HT1080 (cell line): ENCODE results near the gene NFAM1. TPM values are rescaled to one million over a fixed set of nuclear protein-coding genes. Genes with fewer than 3 reads are reported as not detected.
A peak's percentile ranks its signal among the peaks of the same experiment; 100 is the strongest.

Source experiments
- DNase-seq: peaks from one replicate; pipeline ENCODE4 v3.0.0-alpha.2; 2015; ENCODE audit warnings: low read depth
- total RNA-seq: library from RNA; depleted of rRNA; stranded (reverse); fragments of >200 nt; shearing (Covaris generic); gene quantifications from 2 replicates; pipeline ENCODE4 v1.2.3, GENCODE V29; 2014

The NFAM1 gene
- total RNA-seq, 1 experiment from 2014 or later: not detected

DNA sequence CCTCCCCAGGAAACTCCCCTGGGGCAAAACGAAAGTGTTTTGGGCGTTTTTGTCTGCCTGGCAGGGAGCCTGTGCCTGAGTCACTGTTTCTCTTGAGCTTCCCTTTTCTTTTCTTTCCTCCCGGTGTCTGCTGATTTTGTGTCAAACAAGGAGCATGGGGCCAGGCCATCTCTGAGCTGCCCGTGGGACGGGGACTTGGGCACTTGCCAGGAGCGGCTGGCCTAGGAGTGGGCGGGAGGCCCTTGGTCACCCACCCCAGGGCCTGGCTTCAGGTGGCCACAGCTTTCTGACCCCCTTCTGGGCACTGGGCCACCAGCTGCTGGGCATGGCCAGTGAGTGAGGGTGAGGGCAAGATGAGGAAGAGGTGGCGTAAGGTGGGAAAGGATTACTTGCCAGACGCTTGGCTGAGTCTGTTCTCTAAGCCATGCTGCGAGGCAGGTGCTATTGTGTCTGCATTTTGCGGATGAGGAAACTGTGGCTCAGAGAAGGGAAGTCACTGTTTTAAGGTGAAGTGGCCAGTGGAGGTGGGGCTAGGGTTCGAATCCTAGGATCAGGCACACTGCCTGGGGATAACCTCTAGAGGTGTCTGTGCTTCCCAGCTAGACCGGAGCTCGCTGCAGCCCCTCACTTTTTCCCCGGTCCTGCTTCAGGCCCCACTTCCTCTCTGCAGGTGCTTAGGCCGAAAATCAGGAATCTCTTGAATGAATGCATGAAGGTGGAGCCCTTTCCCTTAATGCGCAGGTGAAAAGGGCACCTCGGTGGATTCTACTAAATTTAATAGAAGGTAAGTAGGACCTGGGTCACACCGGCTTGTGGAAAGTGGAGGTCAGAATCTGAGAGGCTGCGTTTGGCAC, 7.8 kb upstream of the NFAM1 start:
- DNase-seq: peak; percentile 15

GRCh38 chr22:42439021-42439567, 6.9 kb upstream of the NFAM1 start:
- no peak for DNase-seq

DNA sequence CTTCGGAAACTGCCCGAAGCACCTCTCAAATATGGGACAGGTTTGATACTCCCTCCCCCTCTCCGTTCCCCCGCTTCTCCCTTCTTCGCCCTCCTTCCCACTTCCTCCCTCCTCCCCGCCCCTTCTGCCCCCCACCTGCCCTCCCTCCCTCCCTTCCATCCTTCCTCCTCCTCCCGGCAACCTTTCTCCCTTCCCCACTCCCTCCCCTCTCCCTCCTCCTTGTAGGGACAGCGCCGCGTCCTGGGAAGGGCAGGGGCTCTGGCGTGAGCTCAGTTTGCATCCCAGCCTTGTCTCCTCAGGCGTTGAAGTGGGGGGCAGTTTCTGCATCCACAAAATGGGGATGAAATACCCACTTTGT, 6.1 kb upstream of the NFAM1 start:
- no peak for DNase-seq

GRCh38 chr22:42437488-42438292, 5.5 kb upstream of the NFAM1 start:
- DNase-seq: peak; percentile 56

DNA sequence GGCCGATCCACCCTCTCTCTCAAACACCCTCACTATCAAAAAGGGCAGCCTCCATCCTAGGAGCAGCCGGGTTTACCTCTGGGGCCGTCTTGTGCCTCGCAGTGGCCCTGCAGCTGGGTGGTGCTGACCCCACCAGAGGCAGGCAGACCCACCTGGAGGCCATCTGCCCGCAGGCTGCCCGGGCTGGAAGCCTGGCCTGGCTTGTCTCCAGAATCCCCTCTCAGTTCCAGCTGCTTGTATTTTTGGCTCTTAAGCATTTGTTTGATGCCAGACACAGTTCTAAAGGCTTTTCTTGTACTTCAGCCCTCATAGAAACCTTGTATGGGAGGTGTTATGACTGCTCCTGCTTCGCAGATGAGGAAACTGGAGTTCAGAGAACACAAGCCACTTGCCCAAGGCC, 4.2 kb upstream of the NFAM1 start:
- DNase-seq: no peak

- no peak for DNase-seq
Observed at GRCh38 chr22:42434748-42435425, 2.7 kb upstream of the NFAM1 start.

DNA sequence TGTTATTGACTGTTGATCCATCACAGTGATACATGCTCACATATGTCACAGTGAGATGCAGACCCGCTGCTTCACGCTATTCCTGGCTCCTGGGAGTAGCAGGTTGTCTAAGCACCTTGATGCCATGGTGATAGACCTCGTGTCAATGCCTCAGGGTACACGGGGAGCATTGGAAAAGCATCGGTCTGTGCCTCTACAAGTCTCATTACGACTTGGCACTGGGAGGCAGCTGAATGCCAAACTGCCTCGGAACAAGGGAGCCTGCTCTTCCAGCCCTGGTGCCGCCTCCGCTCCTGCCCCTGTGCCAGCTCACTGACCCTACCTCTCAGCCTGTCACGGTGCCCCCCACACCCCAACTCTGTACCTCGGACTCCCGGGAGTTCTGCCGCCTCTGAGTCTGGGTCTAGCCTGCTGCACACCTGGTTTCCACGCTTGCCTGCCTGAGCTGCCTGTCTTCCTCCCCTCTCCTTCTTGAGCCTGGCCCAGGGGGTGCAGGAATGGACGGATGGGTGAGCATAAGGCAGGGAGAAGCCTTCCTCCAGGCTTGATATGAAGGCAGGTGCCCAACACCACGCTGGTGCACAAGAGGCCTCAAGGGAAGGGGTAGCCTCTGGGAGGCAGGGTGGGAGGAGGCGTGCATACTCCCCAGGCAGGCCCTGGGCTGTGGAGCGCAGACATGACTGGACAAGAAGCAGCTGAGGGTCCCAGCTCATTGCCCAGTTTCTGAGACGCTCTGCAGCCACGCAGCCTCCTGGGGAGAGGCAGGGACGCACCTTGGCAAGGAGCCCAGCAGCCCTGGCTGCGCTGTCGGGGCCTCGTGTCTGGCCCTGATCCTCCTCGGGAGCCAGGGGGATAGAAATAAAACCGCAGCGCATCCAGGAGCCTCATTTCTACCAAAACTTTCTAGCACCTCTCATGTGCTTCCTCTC, 1.8 kb upstream of the NFAM1 start:
- DNase-seq: no peak

DNA sequence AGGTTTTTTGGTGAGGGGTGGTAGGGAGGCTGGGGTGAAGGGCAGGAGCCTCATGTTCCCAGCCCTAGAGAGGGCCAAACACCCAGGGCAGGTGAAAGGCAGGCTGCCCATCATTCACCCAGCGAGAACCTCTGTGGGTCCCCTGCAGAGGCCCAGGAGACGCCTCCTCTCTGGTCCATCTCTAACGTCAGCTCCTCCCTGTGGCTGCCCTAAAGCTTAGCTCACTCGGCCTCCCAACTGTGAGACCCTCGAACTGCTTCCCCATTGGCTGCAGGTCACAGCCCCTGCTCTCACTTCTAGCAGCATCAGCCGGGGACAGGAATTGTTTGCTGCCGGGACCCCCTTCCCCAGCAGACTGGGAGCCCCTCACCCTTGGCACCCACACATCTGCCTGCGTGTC, 615 bp upstream of the NFAM1 start:
- DNase-seq: no peak

DNA sequence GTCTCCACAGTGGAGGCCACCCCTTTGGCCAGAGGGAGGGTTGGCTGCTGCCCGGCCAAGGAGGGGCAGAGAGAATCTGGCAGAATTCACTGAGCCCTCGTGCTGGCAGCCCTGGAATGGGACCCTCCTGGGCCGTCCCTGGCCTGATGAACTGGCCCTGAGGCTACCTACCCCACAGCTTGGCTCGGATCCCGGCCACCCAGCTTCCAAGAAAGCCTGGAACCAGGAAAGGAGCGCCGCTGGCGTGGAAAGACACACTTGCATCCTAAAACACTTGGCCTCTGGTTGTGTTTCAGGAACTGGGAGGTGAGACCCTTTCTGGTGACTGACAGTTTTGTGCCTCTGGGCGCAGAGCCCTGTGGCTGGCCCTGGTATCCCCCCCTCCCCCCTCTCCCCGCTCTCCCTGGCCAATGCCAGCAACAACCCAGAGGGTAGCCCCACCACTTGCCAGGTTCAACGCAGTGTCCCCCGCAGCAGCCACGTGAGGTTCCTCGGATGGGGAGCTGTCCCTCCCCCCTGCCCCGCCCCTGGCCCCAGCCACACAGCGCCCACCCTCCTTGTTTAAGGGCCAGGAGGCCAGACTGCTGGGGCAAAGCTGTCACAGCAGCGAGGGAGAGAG, 693 bp downstream of the NFAM1 start:
- DNase-seq: no peak

DNA sequence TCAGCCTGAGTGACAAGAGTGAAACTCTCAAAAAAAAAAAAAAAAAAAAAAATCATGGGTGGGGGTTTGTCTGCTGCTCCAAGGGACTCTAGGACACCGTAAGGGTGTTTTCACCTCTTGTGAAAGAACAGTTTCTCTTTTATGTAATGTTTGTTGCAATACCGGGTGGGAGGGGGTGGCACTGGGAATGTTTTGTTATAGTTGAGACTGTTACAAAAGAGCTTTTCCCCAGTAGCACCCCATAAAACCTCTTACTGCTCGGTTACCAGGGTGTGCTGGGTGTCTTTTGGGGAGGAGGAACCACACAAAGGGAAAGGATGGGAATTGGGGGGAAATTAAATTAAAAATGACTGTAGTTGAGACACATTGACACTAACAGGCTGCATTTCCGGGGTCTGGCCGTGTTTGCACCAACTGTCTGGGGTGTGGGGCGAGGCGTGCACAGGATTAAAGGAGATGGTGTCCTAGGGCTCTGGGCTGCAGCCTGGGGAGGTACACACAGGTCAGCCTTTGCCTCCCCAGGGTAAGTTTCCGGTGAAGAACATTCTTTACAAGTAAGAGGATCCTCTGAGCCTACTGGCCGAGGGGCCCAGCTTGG, 1.6 kb downstream of the NFAM1 start:
- DNase-seq: no peak

DNA sequence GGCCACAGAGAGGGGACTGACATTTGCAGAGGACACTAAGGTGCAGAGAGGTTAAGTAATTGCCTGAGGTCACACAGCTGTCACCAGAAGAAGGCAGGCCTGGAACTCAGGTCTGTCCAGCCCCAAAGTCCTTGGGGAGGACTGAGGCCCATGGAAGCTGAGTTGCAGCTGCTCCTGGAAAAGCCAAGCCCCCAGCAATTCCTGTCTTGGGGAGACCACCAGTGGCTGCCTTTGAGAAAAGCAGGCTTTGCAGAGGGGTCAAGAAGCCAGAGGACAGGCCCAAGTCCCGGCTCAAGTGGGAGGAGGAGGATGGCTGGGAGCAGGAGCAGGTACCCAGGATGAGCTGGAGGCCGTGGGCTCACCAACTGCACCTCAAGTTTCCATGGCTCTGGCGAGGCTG, 3.4 kb downstream of the NFAM1 start:
- no peak for DNase-seq

GRCh38 chr22:42428025-42428424, 4.2 kb downstream of the NFAM1 start:
- DNase-seq: no peak

GRCh38 chr22:42427167-42427566, 5.0 kb downstream of the NFAM1 start:
- no peak for DNase-seq

- no peak for DNase-seq
Observed at GRCh38 chr22:42425989-42426355, 6.2 kb downstream of the NFAM1 start.

- DNase-seq: no peak
Observed at GRCh38 chr22:42425337-42425988, 6.7 kb downstream of the NFAM1 start.

DNA sequence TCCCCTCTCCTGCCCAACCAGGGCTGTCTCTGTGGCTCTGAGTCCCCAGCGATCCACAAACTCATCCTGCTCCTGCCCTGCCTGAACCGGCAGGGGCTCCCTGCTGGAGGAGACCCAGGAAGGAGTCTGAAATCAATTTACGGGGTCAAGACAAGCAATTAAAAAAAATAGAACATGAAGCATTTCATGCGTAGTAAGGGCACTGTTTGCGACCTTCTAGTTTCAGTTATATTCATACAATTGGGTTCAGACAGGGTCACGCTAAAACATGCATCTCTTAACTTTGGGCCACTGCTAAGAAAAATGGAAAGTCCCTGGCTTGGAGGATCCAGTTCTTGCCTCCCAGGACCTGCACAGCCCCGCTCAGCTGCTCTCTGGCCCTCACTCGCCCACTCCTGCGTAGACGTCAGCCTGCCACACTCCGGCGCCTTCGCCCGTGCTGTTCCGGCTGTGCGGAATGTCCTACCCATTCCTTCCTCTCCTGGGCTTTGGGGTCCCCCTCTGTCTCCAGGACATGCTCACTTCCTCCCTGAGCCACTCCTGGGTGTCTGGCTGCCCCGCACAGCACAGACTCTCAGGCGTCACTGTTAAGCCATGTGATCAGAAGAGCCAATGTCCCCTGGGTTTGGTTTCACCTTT, 12.8 kb downstream of the NFAM1 start:
- DNase-seq: no peak

GRCh38 chr22:42418811-42419242, 13.4 kb downstream of the NFAM1 start:
- no peak for DNase-seq

DNA sequence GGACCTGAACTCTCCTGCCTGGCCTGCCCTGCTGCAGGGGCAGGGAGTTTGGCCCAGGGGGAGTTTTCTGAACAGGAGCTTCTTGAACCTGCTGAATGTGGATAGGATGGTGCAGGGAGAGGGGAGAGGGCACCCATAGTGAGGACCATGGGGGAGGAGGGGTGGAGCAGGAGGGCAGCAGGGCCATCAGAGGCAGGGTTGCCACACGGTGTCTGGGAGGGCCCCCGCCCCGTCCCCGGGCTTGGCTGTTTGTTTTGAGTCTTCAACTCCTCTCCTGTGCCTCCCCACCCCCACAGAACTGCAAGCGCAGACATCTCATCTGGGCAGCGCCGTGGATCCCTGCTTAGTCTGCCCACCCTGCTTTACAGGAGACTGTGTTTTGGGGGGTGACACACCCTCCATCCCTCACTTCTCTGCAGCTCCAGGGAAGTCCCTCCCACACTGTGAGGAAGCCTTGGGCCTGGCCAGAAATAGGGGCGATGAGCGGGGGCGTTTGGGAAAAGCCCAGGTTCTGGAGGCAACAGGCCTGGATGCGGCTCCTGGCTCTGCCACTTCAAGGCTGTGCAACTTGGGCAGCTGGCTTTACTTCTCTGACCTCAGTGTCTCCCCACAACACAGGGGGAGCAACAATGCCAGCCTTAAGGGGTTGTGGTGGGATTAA, 14.4 kb downstream of the NFAM1 start:
- no peak for DNase-seq
